Measurements from ENCODE around the gene TMEM259. TPM values are rescaled to one million over a fixed set of nuclear protein-coding genes. Genes with fewer than 3 reads are reported as not detected.

TMEM259 gene
- total and polyA plus RNA-seq, 9 of the 15 experiments (the other 6 are each of a cell fraction or from before 2014, with no cell fraction given): 0.52 to 231 (median 63.6) TPM

GRCh38 chr19:971795-972194 lies 49.1 kb downstream of the TMEM259 start (continued):
- TF ChIP-seq TFE3 (CRISPR knock-in tag; IDR thresholded peaks at IDR 0.05) (no peak), ZMIZ1 (IDR thresholded peaks at IDR 0.05; ENCODE audit: low read depth in 2 of 2, low read length in 2 of 2) (no peak), ZNF134 (CRISPR knock-in tag; conservative IDR thresholded peaks at IDR 0.05) (no peak), FOSL1 (tag; conservative IDR thresholded peaks at IDR 0.05) (no peak), E2F3 (CRISPR knock-in tag; IDR thresholded peaks at IDR 0.05) (no peak), ILF3 (IDR thresholded peaks at IDR 0.05; ENCODE audit: borderline replicate concordance) (no peak), COPS2 (conservative IDR thresholded peaks at IDR 0.05) (no peak), ZNF707 (CRISPR knock-in tag; conservative IDR thresholded peaks at IDR 0.05) (no peak), ZC3H8 (IDR thresholded peaks at IDR 0.05) (no peak), ELF1 (tag; IDR thresholded peaks at IDR 0.05) (no peak), SNAPC5 (CRISPR knock-in tag; IDR thresholded peaks at IDR 0.05) (no peak)
